H4 (cell line): ENCODE results near the gene OR12D2. TPM values are rescaled to one million over a fixed set of nuclear protein-coding genes. Genes with fewer than 3 reads are reported as not detected.
"Not testable (repeated sequence)": the region's sequence is repeated elsewhere in the genome, so short reads cannot be mapped to it uniquely, and the experiment has no call there.

ENCODE experiments used
- DNase-seq: peaks from one replicate; pipeline ENCODE4 v3.0.0-alpha.2; 2015; ENCODE audit warnings: low spot score
- total RNA-seq: library from RNA; depleted of rRNA; stranded (reverse); fragments of >200 nt; shearing (Covaris generic); gene quantifications from 2 replicates; pipeline ENCODE4 v1.2.3, GENCODE V29; 2014; rRNA removed

Gene OR12D2
- total RNA-seq: not detected in 2 replicates

GRCh38 chr6:29395331-29395730 lies at the start of gene OR12D2:
Gene OR12D2 (plus strand): TSS chr6:29395631. CDS start chr6:29396700, 1,069 bp downstream.
- DNase-seq: no peak

GRCh38 chr6:29349348-29349747 lies 46.1 kb upstream of the OR12D2 start:
- DNase-seq: not testable (repeated sequence)

- no peak for DNase-seq
Observed at GRCh38 chr6:29354980-29355379, 40.5 kb upstream of the OR12D2 start.

- DNase-seq: no peak
Observed at GRCh38 chr6:29355603-29356002, 39.8 kb upstream of the OR12D2 start.

- DNase-seq: no peak
Observed at GRCh38 chr6:29368765-29369164, 26.7 kb upstream of the OR12D2 start, which contains the start of gene OR5V1. Gene OR5V1 (minus strand): TSS chr6:29368865. CDS start chr6:29356195, 12,670 bp downstream.

- DNase-seq: no peak
Observed at GRCh38 chr6:29375191-29375590, 20.2 kb upstream of the OR12D2 start, which contains the start of gene OR12D3. Gene OR12D3 (minus strand): TSS chr6:29375291. CDS start chr6:29375287, 4 bp downstream.

- no peak for DNase-seq
Observed at GRCh38 chr6:29376003-29376402, 19.4 kb upstream of the OR12D2 start.

GRCh38 chr6:29388533-29388932 lies 6.9 kb upstream of the OR12D2 start:
- no peak for DNase-seq

- DNase-seq: no peak
Observed at GRCh38 chr6:29399525-29399924, 4.1 kb downstream of the OR12D2 start.

- no peak for DNase-seq
Observed at GRCh38 chr6:29403801-29404200, 8.4 kb downstream of the OR12D2 start.

GRCh38 chr6:29414588-29414987 lies 19.2 kb downstream of the OR12D2 start, which contains the start of gene OR12D1:
Gene OR12D1 (plus strand): TSS chr6:29414928.
- DNase-seq: no peak

- DNase-seq: no peak
Observed at GRCh38 chr6:29419516-29419915, 24.1 kb downstream of the OR12D2 start.

GRCh38 chr6:29424168-29424567 lies 28.7 kb downstream of the OR12D2 start:
- DNase-seq: no peak

- DNase-seq: no peak
Observed at GRCh38 chr6:29424575-29424974, 29.1 kb downstream of the OR12D2 start.

GRCh38 chr6:29425075-29425474 lies 29.6 kb downstream of the OR12D2 start:
- no peak for DNase-seq

- DNase-seq: no peak
Observed at GRCh38 chr6:29426654-29427053, 31.2 kb downstream of the OR12D2 start.

GRCh38 chr6:29436730-29437129 lies 41.3 kb downstream of the OR12D2 start:
- not testable (repeated sequence) for DNase-seq

GRCh38 chr6:29439006-29439405 lies 43.6 kb downstream of the OR12D2 start, which contains the start of gene OR10C1:
Gene OR10C1 (plus strand): TSS chr6:29439306. CDS start chr6:29440016, 710 bp downstream.
- no peak for DNase-seq

GRCh38 chr6:29442719-29443118 lies 47.3 kb downstream of the OR12D2 start:
- no peak for DNase-seq

- not testable (repeated sequence) for DNase-seq
Observed at GRCh38 chr6:29444031-29444430, 48.6 kb downstream of the OR12D2 start.
